Neural crest cell (in vitro differentiated cells): ENCODE results near the gene NR5A1. TPM values are rescaled to one million over a fixed set of nuclear protein-coding genes. Genes with fewer than 3 reads are reported as not detected.

Experiments used
- DNase-seq: peaks from one replicate; pipeline ENCODE4 v3.0.0; 2021; ENCODE audit warnings: low read depth, mixed read lengths, low spot score
- H3K27ac Mint-ChIP-seq: one replicate; pipeline ENCODE4 v1.8.0; 2021; ENCODE audit warnings: mild to moderate bottlenecking, mixed read lengths; ENCODE audit not compliant: unreplicated experiment
- H3K27me3 Mint-ChIP-seq: 2 replicates; pipeline ENCODE4 v1.8.0; 2021; ENCODE audit warnings: low read depth, mild to moderate bottlenecking, mixed read lengths
- H3K36me3 Mint-ChIP-seq: 2 replicates; pipeline ENCODE4 v1.8.0; 2021; ENCODE audit warnings: low read depth, mild to moderate bottlenecking, mixed read lengths
- H3K4me1 Mint-ChIP-seq: 2 replicates; pipeline ENCODE4 v1.8.0; 2021; ENCODE audit warnings: mixed read lengths
- H3K4me3 Mint-ChIP-seq: one replicate; pipeline ENCODE4 v1.8.0; 2021; ENCODE audit warnings: mild to moderate bottlenecking, mixed read lengths
- H3K9me3 Mint-ChIP-seq: 2 replicates; pipeline ENCODE4 v1.8.0; 2021; ENCODE audit warnings: mixed read lengths
- CTCF ChIP-seq: fragments of 200-600 bp; sonication (generic); conservative IDR thresholded peaks from 2 replicates; pipeline ENCODE4 v1.5.0; 2021; ENCODE audit warnings: antibody characterized with exemption, mild to moderate bottlenecking
- total RNA-seq: library from RNA; stranded (reverse); gene quantifications from 2 replicates; pipeline ENCODE4 v1.2.1, GENCODE V29; 2021

The NR5A1 gene
- total RNA-seq, 1 donor from 2014 or later = 0.35 TPM

GRCh38 chr9:124443625-124444024, 63.6 kb downstream of the NR5A1 start:
- Mint-ChIP-seq H3K9me3 (no peaks in the 10 kb centered on the region), H3K4me3 (no peak overlapping the region), H3K27me3 (peaks cover 16% of the 10 kb centered on the region), H3K4me1 (no peaks in the 10 kb centered on the region), H3K36me3 (no peaks in the 10 kb centered on the region), H3K27ac (no peak overlapping the region)
- TF ChIP-seq CTCF = no peak
- no peak for DNase-seq

- Mint-ChIP-seq H3K27me3 (peaks cover 10% of the 10 kb centered on the region), H3K36me3 (no peaks in the 10 kb centered on the region)
- TF ChIP-seq CTCF = no peak
These were observed 64.4 kb downstream of the NR5A1 start for GRCh38 chr9:124442826-124443225.

GRCh38 chr9:124442379-124442778, 64.8 kb downstream of the NR5A1 start:
- Mint-ChIP-seq H3K9me3 (no peaks in the 10 kb centered on the region), H3K4me1 (no peaks in the 10 kb centered on the region), H3K27ac (no peak overlapping the region), H3K27me3 (peaks cover 10% of the 10 kb centered on the region), H3K4me3 (no peak overlapping the region), H3K36me3 (no peaks in the 10 kb centered on the region)
- TF ChIP-seq CTCF = no peak
- no peak for DNase-seq

More at GRCh38 chr9:124442826-124443225, 64.4 kb downstream of the NR5A1 start:
- Mint-ChIP-seq H3K4me1 (no peaks in the 10 kb centered on the region), H3K27ac (no peak overlapping the region), H3K9me3 (no peaks in the 10 kb centered on the region), H3K4me3 (no peak overlapping the region)
- no peak for DNase-seq

GRCh38 chr9:124441291-124441690, 65.9 kb downstream of the NR5A1 start:
- no peaks in the 10 kb centered on the region for H3K36me3 Mint-ChIP-seq
- TF ChIP-seq CTCF = no peak
- no peak for DNase-seq
- H3K27me3 Mint-ChIP-seq = peaks cover 5% of the 10 kb centered on the region
- H3K9me3 Mint-ChIP-seq = no peaks in the 10 kb centered on the region
- H3K4me3 Mint-ChIP-seq = no peak overlapping the region
- no peaks in the 10 kb centered on the region for H3K4me1 Mint-ChIP-seq
- H3K27ac Mint-ChIP-seq = no peak overlapping the region

- peaks cover 4% of the 10 kb centered on the region for H3K27me3 Mint-ChIP-seq
- H3K4me3 Mint-ChIP-seq = no peak overlapping the region
- H3K36me3 Mint-ChIP-seq = no peaks in the 10 kb centered on the region
- no peak for DNase-seq
- H3K9me3 Mint-ChIP-seq = no peaks in the 10 kb centered on the region
- H3K27ac Mint-ChIP-seq = no peak overlapping the region
- no peaks in the 10 kb centered on the region for H3K4me1 Mint-ChIP-seq
- TF ChIP-seq CTCF = no peak
These were observed 66.4 kb downstream of the NR5A1 start for GRCh38 chr9:124440786-124441185.
